ENCODE results near the gene UBE2QL1. TPM values are rescaled to one million over a fixed set of nuclear protein-coding genes. Genes with fewer than 3 reads are reported as not detected.

The UBE2QL1 gene
- total RNA-seq, 1 donor from 2014 or later: not detected

GRCh38 chr5:6457592-6457991 lies 8.9 kb downstream of the UBE2QL1 start:
- Histone ChIP-seq H3K4me3 (no peak overlapping the region), H3K27me3 (ENCODE audit: low read depth) (peaks cover 31% of the 10 kb centered on the region), H3K36me3 (no peaks in the 10 kb centered on the region), H3K9me3 (no peaks in the 10 kb centered on the region), H3K27ac (no peak overlapping the region), H3K4me1 (no peaks in the 10 kb centered on the region)
- intact Hi-C loops (cut with DNase I): no loop called here
- DNase-seq: no peak
- no peak for TF ChIP-seq CTCF (IDR thresholded peaks at IDR 0.05)
- ATAC-seq: no peak

- TF ChIP-seq CTCF (IDR thresholded peaks at IDR 0.05): no peak
- Histone ChIP-seq H3K4me3 (no peak overlapping the region), H3K27ac (no peak overlapping the region), H3K27me3 (ENCODE audit: low read depth) (peaks cover 19% of the 10 kb centered on the region), H3K36me3 (no peaks in the 10 kb centered on the region), H3K9me3 (no peaks in the 10 kb centered on the region), H3K4me1 (no peaks in the 10 kb centered on the region)
- ATAC-seq (no peak), DNase-seq (no peak)
- intact Hi-C loops (cut with DNase I): no loop called here
Observed at GRCh38 chr5:6458833-6459232, 10.2 kb downstream of the UBE2QL1 start.

- intact Hi-C loops (cut with DNase I): no loop called here
- H3K4me3 ChIP-seq: no peak overlapping the region
- H3K27me3 ChIP-seq (ENCODE audit: low read depth): peaks cover 11% of the 10 kb centered on the region
- no peak for TF ChIP-seq CTCF (IDR thresholded peaks at IDR 0.05)
- H3K36me3 ChIP-seq: no peaks in the 10 kb centered on the region
- ATAC-seq (no peak), DNase-seq (no peak)
- no peaks in the 10 kb centered on the region for H3K4me1 ChIP-seq
- no peak overlapping the region for H3K27ac ChIP-seq
- no peaks in the 10 kb centered on the region for H3K9me3 ChIP-seq
Observed at GRCh38 chr5:6459896-6460295, 11.2 kb downstream of the UBE2QL1 start.

GRCh38 chr5:6461006-6461405 lies 12.3 kb downstream of the UBE2QL1 start:
- H3K27ac ChIP-seq: no peak overlapping the region
- peaks cover 8% of the 10 kb centered on the region for H3K27me3 ChIP-seq (ENCODE audit: low read depth)
- intact Hi-C loops (cut with DNase I): no loop called here
- H3K9me3 ChIP-seq: no peaks in the 10 kb centered on the region
- H3K4me3 ChIP-seq: no peak overlapping the region
- H3K4me1 ChIP-seq: no peaks in the 10 kb centered on the region
- H3K36me3 ChIP-seq: no peaks in the 10 kb centered on the region
- no peak for ATAC-seq
- DNase-seq: no peak
- no peak for TF ChIP-seq CTCF (IDR thresholded peaks at IDR 0.05)

- Histone ChIP-seq H3K4me3 (no peak overlapping the region), H3K27me3 (ENCODE audit: low read depth) (no peaks in the 10 kb centered on the region), H3K27ac (no peak overlapping the region), H3K36me3 (no peaks in the 10 kb centered on the region), H3K9me3 (no peaks in the 10 kb centered on the region), H3K4me1 (no peaks in the 10 kb centered on the region)
- TF ChIP-seq CTCF (IDR thresholded peaks at IDR 0.05): no peak
- no peak for DNase-seq
- intact Hi-C loops (cut with DNase I): no loop called here
- ATAC-seq: no peak
Observed at GRCh38 chr5:6461793-6462650, 13.4 kb downstream of the UBE2QL1 start.
